Stomach smooth muscle (tissue), 2 donors: ENCODE measurements around the gene LAMB2.

Experiments used
- H3K27ac ChIP-seq: one replicate; pipeline ENCODE4 v1.7.0; 2013; ENCODE audit warnings: mild to moderate bottlenecking, low read length, inconsistent platforms
- H3K27me3 ChIP-seq, 2 donors: one replicate each; pipeline ENCODE4 v1.7.0; 2013; ENCODE audit warnings: low read length in 2 of 2; ENCODE audit not compliant: insufficient read depth in 2 of 2, control insufficient read depth in 1 of 2
- H3K36me3 ChIP-seq, 2 donors: one replicate each; pipeline ENCODE4 v1.7.0; 2013; ENCODE audit warnings: low read length in 2 of 2; ENCODE audit not compliant: control insufficient read depth in 2 of 2, insufficient read depth in 2 of 2
- H3K4me1 ChIP-seq: one replicate; pipeline ENCODE4 v1.7.0; 2013; ENCODE audit warnings: low read length; ENCODE audit not compliant: control insufficient read depth, insufficient read depth
- H3K4me3 ChIP-seq, 2 donors: one replicate each; pipeline ENCODE4 v1.7.0; 2013; ENCODE audit warnings: low read length in 2 of 2
- H3K9ac ChIP-seq, 2 donors: one replicate each; pipeline ENCODE4 v1.7.0; 2013; ENCODE audit warnings: low read length in 2 of 2, mild to moderate bottlenecking in 1 of 2
- H3K9me3 ChIP-seq, 2 donors: one replicate each; pipeline ENCODE4 v1.7.0; 2013; ENCODE audit warnings: low read length in 2 of 2; ENCODE audit not compliant: control insufficient read depth in 2 of 2
- donor health status: healthy.
- donor health status: Pancreatic carcinoma.

Gene LAMB2

DNA sequence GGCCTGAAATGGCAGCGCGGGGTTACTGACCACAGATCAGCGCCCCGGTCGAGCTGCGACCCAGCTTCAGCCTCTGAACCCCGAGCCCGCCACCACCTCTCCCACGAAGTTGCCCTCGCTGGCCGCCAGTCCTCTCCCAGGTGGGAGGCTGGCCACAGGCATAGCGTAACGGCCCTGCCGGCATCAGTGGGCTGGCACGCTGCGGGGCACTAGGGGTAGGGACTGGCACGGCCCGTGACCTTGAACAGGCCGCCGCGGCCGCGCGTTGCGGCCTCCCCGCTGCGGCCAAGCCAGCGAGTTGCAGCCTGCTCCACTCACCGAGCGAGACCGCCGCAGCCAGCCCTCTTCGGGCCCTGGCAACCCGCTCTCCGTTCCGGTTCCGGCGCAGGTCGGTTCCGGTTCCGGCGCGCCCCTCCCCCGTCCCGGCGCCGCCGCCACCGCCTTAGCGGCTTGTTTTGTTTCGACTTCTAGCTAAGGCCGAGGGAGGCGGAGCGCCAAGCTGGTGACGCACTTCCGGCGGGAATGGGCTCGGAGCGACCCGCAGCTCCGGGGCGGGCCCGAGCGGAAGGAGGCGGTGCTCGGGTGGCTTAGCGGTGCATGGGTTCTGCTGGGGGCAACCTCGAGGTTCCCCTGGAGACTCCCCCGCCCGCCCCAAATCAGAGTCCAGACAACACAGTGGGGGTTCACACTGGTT lies 12.3 kb downstream of the LAMB2 start, which contains the start of gene USP19:
Gene USP19, minus strand, starts transcription at position 386 of the 694 bp plus-strand sequence. CDS start 1,678 bp downstream, outside the sequence.
- peaks cover 63 to 65% of the 10 kb centered on the region in 2 donors for H3K36me3 ChIP-seq
- peaks cover 22% of the 10 kb centered on the region for H3K4me1 ChIP-seq
- peak within 1 kb of the TSS; percentile 97 to 99 for H3K9ac ChIP-seq
- no peaks in the 10 kb centered on the region for H3K27me3 ChIP-seq
- H3K9me3 ChIP-seq = no peaks in the 10 kb centered on the region
- H3K27ac ChIP-seq = peak within 1 kb of the TSS; percentile 97
- peak within 1 kb of the TSS; percentile 92 to 99 for H3K4me3 ChIP-seq

DNA sequence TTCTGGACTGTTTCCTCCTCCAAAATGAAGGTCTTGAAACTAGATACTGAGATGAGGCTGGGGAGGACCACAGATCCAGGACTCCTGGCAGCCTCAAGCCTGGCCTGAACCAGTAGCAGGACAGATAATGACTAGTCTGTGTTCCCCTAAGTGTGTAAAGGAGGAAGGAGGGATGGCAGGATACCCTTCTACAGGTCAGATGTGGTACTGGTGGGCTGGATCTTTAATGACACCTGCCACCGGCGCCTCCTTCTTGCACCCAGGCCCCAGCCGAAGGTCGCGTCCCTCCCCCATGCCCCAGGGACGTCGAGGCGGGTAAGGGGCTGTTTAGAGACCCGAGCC lies 12.8 kb downstream of the LAMB2 start:
- Histone ChIP-seq H3K36me3 (peaks cover 63 to 67% of the 10 kb centered on the region in 2 donors), H3K4me1 (peaks cover 22% of the 10 kb centered on the region), H3K27ac (peak overlapping the region; percentile 97), H3K9me3 (no peaks in the 10 kb centered on the region), H3K27me3 (no peaks in the 10 kb centered on the region), H3K4me3 (peak overlapping the region; percentile 92 to 99), H3K9ac (peak overlapping the region; percentile 97 to 99)

- no peaks in the 10 kb centered on the region for H3K27me3 ChIP-seq
- peaks cover 22% of the 10 kb centered on the region for H3K4me1 ChIP-seq
- no peaks in the 10 kb centered on the region for H3K9me3 ChIP-seq
- H3K36me3 ChIP-seq = peaks cover 63 to 67% of the 10 kb centered on the region in 2 donors
- peak overlapping the region; percentile 92 to 99 for H3K4me3 ChIP-seq
- peak overlapping the region; percentile 97 to 99 for H3K9ac ChIP-seq
- peak overlapping the region; percentile 97 for H3K27ac ChIP-seq
These were observed 13.4 kb downstream of the LAMB2 start for GRCh38 chr3:49119439-49119838.

GRCh38 chr3:49119036-49119435 lies 13.8 kb downstream of the LAMB2 start:
- peak overlapping the region; percentile 97 to 99 for H3K9ac ChIP-seq
- peaks cover 22% of the 10 kb centered on the region for H3K4me1 ChIP-seq
- H3K4me3 ChIP-seq = peak overlapping the region; percentile 92 to 99
- peak overlapping the region; percentile 97 for H3K27ac ChIP-seq
- no peaks in the 10 kb centered on the region for H3K9me3 ChIP-seq
- H3K36me3 ChIP-seq = peaks cover 63 to 67% of the 10 kb centered on the region in 2 donors
- no peaks in the 10 kb centered on the region for H3K27me3 ChIP-seq

- Histone ChIP-seq H3K27ac (no peak overlapping the region), H3K4me3 (no peak overlapping the region), H3K4me1 (no peaks in the 10 kb centered on the region), H3K36me3 (peaks cover 88% of the 10 kb centered on the region in 2 donors), H3K9me3 (no peaks in the 10 kb centered on the region), H3K27me3 (no peaks in the 10 kb centered on the region), H3K9ac (no peak overlapping the region)
These were observed 20.6 kb downstream of the LAMB2 start for GRCh38 chr3:49112262-49112661.

GRCh38 chr3:49111347-49111746 lies 21.5 kb downstream of the LAMB2 start:
- H3K4me3 ChIP-seq = no peak overlapping the region
- H3K4me1 ChIP-seq = no peaks in the 10 kb centered on the region
- H3K9ac ChIP-seq = no peak overlapping the region
- H3K27ac ChIP-seq = no peak overlapping the region
- peaks cover 80 to 82% of the 10 kb centered on the region in 2 donors for H3K36me3 ChIP-seq
- no peaks in the 10 kb centered on the region for H3K27me3 ChIP-seq
- H3K9me3 ChIP-seq = no peaks in the 10 kb centered on the region

DNA sequence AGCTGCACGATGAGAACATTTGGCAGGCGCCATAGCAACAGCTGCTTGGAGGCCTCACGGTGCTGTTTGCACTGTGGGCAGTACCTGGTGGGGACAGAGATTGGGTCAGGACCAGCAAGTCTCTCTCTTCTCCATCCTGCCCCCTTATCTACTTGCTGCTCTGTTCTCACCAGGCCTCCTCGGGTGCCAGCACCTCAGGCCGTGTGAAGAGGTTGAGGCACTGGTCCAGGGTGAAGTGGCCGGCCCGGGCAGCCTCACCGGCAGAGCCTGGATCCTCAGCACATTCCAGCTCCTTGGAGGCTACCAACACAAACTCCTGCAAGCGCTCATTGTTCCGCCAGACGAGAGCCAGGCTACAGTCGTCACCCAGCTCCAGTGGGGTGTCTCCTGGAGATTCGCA lies 22.1 kb downstream of the LAMB2 start:
- Histone ChIP-seq H3K27me3 (no peaks in the 10 kb centered on the region), H3K9ac (no peak overlapping the region), H3K36me3 (peaks cover 74 to 77% of the 10 kb centered on the region in 2 donors), H3K27ac (no peak overlapping the region), H3K4me1 (no peaks in the 10 kb centered on the region), H3K4me3 (no peak overlapping the region), H3K9me3 (no peaks in the 10 kb centered on the region)

GRCh38 chr3:49108346-49108745 lies 24.5 kb downstream of the LAMB2 start:
- peaks cover 15% of the 10 kb centered on the region for H3K4me1 ChIP-seq
- H3K9ac ChIP-seq = no peak overlapping the region
- H3K4me3 ChIP-seq = no peak overlapping the region
- peaks cover 52 to 55% of the 10 kb centered on the region in 2 donors for H3K36me3 ChIP-seq
- H3K9me3 ChIP-seq = no peaks in the 10 kb centered on the region
- H3K27me3 ChIP-seq = no peaks in the 10 kb centered on the region
- no peak overlapping the region for H3K27ac ChIP-seq

DNA sequence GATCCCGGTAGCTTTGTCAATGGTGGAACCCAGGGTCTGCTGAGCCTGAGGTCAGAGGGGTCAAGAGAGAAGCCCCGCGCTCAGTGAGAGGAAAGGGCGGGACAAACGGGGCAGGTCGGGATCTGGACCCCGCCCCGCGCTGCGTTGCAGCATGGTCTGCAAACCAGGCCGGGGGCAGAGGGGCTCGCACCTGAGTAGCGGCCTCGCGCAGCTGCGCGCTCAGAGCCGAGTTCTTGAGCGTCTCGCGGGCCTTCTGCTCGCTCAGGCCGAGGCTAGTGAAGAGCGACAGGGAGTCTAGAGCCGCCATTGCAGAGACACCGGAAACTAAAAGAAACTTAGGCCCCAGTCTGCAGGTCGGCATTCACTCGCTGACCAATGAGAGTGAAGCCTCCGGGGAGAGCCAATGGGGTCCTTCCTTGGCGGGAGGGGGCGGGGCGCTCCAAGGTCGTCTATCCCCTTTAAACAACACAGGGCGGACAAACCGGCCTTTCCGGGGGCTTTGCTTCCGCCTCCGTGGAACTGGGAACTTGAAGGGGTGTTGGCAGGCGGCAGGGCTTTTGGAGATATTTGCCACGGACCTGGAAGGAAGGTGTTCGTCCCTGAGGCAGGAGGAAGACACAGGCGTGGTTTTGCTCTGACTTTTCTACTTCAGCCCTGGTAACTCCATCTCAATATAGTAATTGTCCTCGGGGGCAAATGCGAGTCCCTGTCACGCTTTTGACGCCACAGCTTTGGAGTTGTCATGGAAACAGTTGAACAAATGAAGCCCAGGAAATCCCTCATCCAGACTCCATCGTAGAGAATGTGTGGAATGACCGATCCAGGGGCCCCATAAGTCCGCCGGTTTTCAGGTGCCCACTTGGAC lies 28.2 kb downstream of the LAMB2 start, which contains the start of gene QARS1:
Gene QARS1, minus strand, starts transcription at position 331 of the 865 bp plus-strand sequence. Its CDS starts 24 bp downstream, at position 307.
- Histone ChIP-seq H3K9ac (peak within 1 kb of the TSS; percentile 76 to 97), H3K27me3 (no peaks in the 10 kb centered on the region), H3K27ac (peak within 1 kb of the TSS; percentile 84), H3K4me3 (peak within 1 kb of the TSS; percentile 84 to 98), H3K4me1 (peaks cover 20% of the 10 kb centered on the region), H3K36me3 (peaks cover 45 to 51% of the 10 kb centered on the region in 2 donors), H3K9me3 (no peaks in the 10 kb centered on the region)

DNA sequence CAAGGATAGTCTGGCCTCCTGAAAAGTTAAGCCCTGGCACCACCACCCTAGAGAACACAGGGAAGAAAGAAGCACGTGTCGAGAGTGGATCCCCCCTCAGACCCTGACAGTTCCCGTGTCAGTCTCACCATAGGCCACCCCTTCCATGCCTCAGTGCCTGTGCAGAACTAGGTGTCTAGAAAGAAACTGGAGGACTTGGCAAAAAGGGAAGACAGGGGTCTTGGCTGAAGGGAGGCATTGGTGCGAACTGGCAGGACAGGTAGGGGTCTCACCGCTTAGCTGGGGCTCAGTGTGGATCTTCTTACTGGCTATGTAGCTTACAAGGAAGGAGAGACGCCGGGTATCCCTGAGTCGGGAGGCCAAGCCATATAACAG lies 28.8 kb downstream of the LAMB2 start:
- peak overlapping the region; percentile 76 to 97 for H3K9ac ChIP-seq
- H3K4me1 ChIP-seq = peaks cover 20% of the 10 kb centered on the region
- H3K4me3 ChIP-seq = peak overlapping the region; percentile 84 to 98
- H3K9me3 ChIP-seq = no peaks in the 10 kb centered on the region
- no peaks in the 10 kb centered on the region for H3K27me3 ChIP-seq
- H3K36me3 ChIP-seq = peaks cover 44 to 51% of the 10 kb centered on the region in 2 donors
- H3K27ac ChIP-seq = peak overlapping the region; percentile 84
